ENCODE measurements around the gene FAM193A.

Gene FAM193A

GRCh38 chr4:2781911-2782310, 245.5 kb downstream of the FAM193A start:
- DNase-seq (ENCODE audit: extremely low read depth, low read depth): no peak
- H3K4me3 ChIP-seq (replicated peaks; ENCODE audit: low read depth, low read length): no peak overlapping the region
- TF ChIP-seq CTCF (IDR thresholded peaks at IDR 0.05; ENCODE audit: low read depth, low read length, missing control alignments): no peak

Data from HFF-Myc (cell line).